GM12878 (cell line): ENCODE data around the gene DLAT. TPM values are rescaled to one million over a fixed set of nuclear protein-coding genes. Genes with fewer than 3 reads are reported as not detected.

Experiments used
- ATF7 ChIP-seq: fragments of 450-650 bp; IDR thresholded peaks from 2 replicates; pipeline ENCODE4 v1.6.1; 2016; ENCODE audit warnings: low read depth, mild to moderate bottlenecking
- MTA3 ChIP-seq: IDR thresholded peaks from 2 replicates; pipeline ENCODE4 v1.6.1; 2012; ENCODE audit warnings: low read length, inconsistent platforms, borderline replicate concordance
- RCOR1 ChIP-seq: conservative IDR thresholded peaks from 2 replicates; pipeline ENCODE4 v1.6.1; 2012; ENCODE audit warnings: low read depth, low read length, improper control_type of control experiment
- ZNF384 ChIP-seq: IDR thresholded peaks from 2 replicates; pipeline ENCODE4 v1.6.1; 2012; ENCODE audit warnings: low read depth, mild to moderate bottlenecking, low read length, improper control_type of control experiment, borderline replicate concordance
- ZZZ3 ChIP-seq: IDR thresholded peaks from 2 replicates; pipeline ENCODE4 v1.6.1; 2011; ENCODE audit warnings: low read depth; ENCODE audit not compliant: control insufficient read depth, insufficient read length
- polyA plus RNA-seq, 11 experiments: library from polyadenylated mRNA; depleted of rRNA in 4 of 11; unstranded in 6 of 11; stranded (reverse) in 5 of 11; fragments of >200 nt; fragmentation: Nextera tagmentation in 4 of 11; fragmentation: Illumina TruSeq in 1 of 11; extraction: Ambion mirVana in 4 of 11; extraction: Trizol in 1 of 11; gene quantifications; 1 replicate in 1 of 11; 2 replicates in 10 of 11; pipeline versions ENCODE4 v1.2.1 to v1.2.3, GENCODE V29; 2011 to 2016; ENCODE audit warnings: inconsistent platforms in 2 of 11, missing spikeins in 2 of 11, low read depth in 1 of 11
- total RNA-seq, 4 experiments: library from RNA; depleted of rRNA in 3 of 4; stranded (reverse); fragments of >200 nt in 3 of 4; fragmentation: Illumina TruSeq in 1 of 4; extraction: Trizol in 1 of 4; gene quantifications; 2 replicates each; pipeline versions ENCODE4 v1.2.1 to v1.2.3, GENCODE V29; 2013 to 2021
- TF ChIP-seq, protein P1 (sequence below): fragments of 450-650 bp; IDR thresholded peaks from 2 replicates; pipeline ENCODE4 v1.6.1; 2016; ENCODE audit warnings: mild to moderate bottlenecking, moderate library complexity, borderline replicate concordance
- TF ChIP-seq, protein P2 (sequence below): fragments of 450-650 bp; IDR thresholded peaks from 2 replicates; pipeline ENCODE4 v1.6.1; 2017; ENCODE audit warnings: mild to moderate bottlenecking, moderate library complexity
- TF ChIP-seq, protein P3 (sequence below), 3 experiments: IDR thresholded peaks in 2 of 3; conservative IDR thresholded peaks in 1 of 3; 2 replicates each; pipeline ENCODE4 v1.5.1; 2011; ENCODE audit warnings: low read depth in 3 of 3, low read length in 3 of 3, mild to moderate bottlenecking in 3 of 3, control low read depth in 2 of 3, moderate library complexity in 2 of 3, inconsistent platforms in 1 of 3, mixed read lengths in 1 of 3; ENCODE audit not compliant: control insufficient read depth in 2 of 3, insufficient read depth in 1 of 3; ENCODE audit errors: extremely low read depth in 1 of 3
- TF ChIP-seq, protein P4 (sequence below): fragments of 450-650 bp; IDR thresholded peaks from 2 replicates; pipeline ENCODE4 v1.6.1; 2017; ENCODE audit warnings: mild to moderate bottlenecking, low read depth, inconsistent platforms; ENCODE audit not compliant: poor library complexity, severe bottlenecking

Gene DLAT
- total and polyA plus RNA-seq, 10 of the 15 experiments (the other 5 are each of a cell fraction or from before 2014, with no cell fraction given): 16.5 to 79.9 (median 43.8) TPM

DNA sequence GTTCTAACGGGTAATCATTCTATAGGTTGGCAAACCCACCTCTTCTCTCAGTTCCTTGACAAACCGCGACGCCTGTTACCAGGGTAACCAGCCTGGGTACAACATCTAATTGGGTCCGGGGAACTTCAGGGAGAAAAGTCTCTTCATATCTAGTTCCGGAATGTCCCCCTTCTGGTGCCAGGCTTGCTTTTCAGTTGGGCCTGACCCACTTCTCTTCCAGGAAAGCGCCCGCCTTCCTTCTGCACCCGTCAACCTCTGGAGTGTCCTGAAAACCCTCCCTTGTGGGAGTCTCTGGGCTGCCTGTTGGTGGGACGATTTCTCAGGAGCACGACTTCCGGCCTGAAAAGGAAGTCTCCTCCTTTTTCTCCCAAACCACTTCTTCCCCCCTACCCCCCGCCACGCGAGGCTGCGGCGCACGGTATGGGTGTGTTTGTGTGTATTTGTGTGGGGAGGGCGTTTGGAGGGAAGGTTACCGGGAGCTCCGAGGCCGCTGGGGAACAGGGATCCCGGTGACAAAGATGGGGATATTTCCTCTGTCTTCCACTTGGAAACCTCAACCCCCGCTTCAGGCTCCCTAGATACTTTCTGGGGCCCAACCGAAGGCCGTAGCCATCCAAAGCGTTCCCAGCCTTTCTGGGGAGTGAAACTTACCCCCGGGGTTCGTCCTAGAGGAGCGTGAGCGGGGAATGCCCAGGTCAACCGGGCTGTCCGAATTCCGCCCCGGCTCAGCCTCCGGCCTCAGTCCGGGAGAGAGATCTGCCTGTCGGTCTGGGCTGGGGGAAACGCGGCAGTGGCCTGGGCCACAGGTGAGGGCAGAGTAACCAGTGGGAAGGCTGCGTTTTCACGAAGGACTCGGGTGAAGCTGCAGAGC lies 49.0 kb downstream of the DLAT start, which contains the start of the genes NKAPD1 and PIH1D2 (continued):
- TF ChIP-seq, protein P1, sequence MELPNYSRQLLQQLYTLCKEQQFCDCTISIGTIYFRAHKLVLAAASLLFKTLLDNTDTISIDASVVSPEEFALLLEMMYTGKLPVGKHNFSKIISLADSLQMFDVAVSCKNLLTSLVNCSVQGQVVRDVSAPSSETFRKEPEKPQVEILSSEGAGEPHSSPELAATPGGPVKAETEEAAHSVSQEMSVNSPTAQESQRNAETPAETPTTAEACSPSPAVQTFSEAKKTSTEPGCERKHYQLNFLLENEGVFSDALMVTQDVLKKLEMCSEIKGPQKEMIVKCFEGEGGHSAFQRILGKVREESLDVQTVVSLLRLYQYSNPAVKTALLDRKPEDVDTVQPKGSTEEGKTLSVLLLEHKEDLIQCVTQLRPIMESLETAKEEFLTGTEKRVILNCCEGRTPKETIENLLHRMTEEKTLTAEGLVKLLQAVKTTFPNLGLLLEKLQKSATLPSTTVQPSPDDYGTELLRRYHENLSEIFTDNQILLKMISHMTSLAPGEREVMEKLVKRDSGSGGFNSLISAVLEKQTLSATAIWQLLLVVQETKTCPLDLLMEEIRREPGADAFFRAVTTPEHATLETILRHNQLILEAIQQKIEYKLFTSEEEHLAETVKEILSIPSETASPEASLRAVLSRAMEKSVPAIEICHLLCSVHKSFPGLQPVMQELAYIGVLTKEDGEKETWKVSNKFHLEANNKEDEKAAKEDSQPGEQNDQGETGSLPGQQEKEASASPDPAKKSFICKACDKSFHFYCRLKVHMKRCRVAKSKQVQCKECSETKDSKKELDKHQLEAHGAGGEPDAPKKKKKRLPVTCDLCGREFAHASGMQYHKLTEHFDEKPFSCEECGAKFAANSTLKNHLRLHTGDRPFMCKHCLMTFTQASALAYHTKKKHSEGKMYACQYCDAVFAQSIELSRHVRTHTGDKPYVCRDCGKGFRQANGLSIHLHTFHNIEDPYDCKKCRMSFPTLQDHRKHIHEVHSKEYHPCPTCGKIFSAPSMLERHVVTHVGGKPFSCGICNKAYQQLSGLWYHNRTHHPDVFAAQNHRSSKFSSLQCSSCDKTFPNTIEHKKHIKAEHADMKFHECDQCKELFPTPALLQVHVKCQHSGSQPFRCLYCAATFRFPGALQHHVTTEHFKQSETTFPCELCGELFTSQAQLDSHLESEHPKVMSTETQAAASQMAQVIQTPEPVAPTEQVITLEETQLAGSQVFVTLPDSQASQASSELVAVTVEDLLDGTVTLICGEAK: peak; percentile 100
- TF ChIP-seq, protein P2, sequence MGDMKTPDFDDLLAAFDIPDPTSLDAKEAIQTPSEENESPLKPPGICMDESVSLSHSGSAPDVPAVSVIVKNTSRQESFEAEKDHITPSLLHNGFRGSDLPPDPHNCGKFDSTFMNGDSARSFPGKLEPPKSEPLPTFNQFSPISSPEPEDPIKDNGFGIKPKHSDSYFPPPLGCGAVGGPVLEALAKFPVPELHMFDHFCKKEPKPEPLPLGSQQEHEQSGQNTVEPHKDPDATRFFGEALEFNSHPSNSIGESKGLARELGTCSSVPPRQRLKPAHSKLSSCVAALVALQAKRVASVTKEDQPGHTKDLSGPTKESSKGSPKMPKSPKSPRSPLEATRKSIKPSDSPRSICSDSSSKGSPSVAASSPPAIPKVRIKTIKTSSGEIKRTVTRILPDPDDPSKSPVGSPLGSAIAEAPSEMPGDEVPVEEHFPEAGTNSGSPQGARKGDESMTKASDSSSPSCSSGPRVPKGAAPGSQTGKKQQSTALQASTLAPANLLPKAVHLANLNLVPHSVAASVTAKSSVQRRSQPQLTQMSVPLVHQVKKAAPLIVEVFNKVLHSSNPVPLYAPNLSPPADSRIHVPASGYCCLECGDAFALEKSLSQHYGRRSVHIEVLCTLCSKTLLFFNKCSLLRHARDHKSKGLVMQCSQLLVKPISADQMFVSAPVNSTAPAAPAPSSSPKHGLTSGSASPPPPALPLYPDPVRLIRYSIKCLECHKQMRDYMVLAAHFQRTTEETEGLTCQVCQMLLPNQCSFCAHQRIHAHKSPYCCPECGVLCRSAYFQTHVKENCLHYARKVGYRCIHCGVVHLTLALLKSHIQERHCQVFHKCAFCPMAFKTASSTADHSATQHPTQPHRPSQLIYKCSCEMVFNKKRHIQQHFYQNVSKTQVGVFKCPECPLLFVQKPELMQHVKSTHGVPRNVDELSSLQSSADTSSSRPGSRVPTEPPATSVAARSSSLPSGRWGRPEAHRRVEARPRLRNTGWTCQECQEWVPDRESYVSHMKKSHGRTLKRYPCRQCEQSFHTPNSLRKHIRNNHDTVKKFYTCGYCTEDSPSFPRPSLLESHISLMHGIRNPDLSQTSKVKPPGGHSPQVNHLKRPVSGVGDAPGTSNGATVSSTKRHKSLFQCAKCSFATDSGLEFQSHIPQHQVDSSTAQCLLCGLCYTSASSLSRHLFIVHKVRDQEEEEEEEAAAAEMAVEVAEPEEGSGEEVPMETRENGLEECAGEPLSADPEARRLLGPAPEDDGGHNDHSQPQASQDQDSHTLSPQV: no peak
- TF ChIP-seq ATF7 (peak; percentile 78), MTA3 (no peak), ZNF384 (peak; percentile 37; the same call in 1 of the 2 replicates), ZZZ3 (peak; percentile 88), RCOR1 (no peak)
- TF ChIP-seq, protein P3, sequence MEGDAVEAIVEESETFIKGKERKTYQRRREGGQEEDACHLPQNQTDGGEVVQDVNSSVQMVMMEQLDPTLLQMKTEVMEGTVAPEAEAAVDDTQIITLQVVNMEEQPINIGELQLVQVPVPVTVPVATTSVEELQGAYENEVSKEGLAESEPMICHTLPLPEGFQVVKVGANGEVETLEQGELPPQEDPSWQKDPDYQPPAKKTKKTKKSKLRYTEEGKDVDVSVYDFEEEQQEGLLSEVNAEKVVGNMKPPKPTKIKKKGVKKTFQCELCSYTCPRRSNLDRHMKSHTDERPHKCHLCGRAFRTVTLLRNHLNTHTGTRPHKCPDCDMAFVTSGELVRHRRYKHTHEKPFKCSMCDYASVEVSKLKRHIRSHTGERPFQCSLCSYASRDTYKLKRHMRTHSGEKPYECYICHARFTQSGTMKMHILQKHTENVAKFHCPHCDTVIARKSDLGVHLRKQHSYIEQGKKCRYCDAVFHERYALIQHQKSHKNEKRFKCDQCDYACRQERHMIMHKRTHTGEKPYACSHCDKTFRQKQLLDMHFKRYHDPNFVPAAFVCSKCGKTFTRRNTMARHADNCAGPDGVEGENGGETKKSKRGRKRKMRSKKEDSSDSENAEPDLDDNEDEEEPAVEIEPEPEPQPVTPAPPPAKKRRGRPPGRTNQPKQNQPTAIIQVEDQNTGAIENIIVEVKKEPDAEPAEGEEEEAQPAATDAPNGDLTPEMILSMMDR (IDR thresholded peaks at IDR 0.05 in 2 of 3, conservative IDR thresholded peaks at IDR 0.05 in 1 of 3; ENCODE audit: control insufficient read depth in 2 of 3, extremely low read depth in 1 of 3, insufficient read depth in 1 of 3, low read depth in 3 of 3, low read length in 3 of 3): no peak
- TF ChIP-seq, protein P4, sequence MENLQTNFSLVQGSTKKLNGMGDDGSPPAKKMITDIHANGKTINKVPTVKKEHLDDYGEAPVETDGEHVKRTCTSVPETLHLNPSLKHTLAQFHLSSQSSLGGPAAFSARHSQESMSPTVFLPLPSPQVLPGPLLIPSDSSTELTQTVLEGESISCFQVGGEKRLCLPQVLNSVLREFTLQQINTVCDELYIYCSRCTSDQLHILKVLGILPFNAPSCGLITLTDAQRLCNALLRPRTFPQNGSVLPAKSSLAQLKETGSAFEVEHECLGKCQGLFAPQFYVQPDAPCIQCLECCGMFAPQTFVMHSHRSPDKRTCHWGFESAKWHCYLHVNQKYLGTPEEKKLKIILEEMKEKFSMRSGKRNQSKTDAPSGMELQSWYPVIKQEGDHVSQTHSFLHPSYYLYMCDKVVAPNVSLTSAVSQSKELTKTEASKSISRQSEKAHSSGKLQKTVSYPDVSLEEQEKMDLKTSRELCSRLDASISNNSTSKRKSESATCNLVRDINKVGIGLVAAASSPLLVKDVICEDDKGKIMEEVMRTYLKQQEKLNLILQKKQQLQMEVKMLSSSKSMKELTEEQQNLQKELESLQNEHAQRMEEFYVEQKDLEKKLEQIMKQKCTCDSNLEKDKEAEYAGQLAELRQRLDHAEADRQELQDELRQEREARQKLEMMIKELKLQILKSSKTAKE: peak; percentile 90
